HG02943 (cell line): Measurements from ENCODE around the gene ZNF212.

ENCODE experiments used
- ATAC-seq: cut with Tn5 transposase; IDR thresholded peaks from one replicate; pipeline ENCODE4 v1.9.1; 2021; ENCODE audit warnings: mild to moderate bottlenecking, low read depth, moderate library complexity; ENCODE audit not compliant: unreplicated experiment

ZNF212 gene

GRCh38 chr7:149302865-149303264 is 63.4 kb downstream of the ZNF212 start:
- ATAC-seq = no peak

- no peak for ATAC-seq
Measured at GRCh38 chr7:149304006-149304405, 64.6 kb downstream of the ZNF212 start.
